GM19397 (cell line): ENCODE data around the gene SMIM5.

Experiments
- ATAC-seq: cut with Tn5 transposase; IDR thresholded peaks from one replicate; pipeline ENCODE4 v1.9.1; 2021; ENCODE audit warnings: mild to moderate bottlenecking, moderate library complexity; ENCODE audit not compliant: unreplicated experiment

The SMIM5 gene

DNA sequence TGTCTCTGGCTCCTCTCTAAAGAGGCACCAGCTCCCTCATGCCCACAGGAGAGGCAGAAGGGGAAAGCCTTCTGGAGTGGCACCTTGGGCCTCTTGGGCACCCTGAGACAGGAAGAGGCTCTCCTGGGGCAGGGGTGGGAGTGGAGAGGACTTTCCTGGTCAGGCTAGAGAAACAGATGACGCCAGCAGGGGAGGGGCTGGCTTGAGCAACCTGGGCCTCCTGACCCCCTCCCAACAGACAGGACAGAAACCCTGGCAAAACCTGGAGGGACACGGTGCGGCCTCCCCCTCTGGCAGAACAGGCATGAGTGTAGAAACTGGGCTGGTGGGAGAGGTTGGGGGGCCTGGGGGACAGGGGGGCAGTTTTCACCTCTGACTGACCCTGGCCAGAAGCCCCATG lies 6.1 kb downstream of the SMIM5 start:
- ATAC-seq = no peak

DNA sequence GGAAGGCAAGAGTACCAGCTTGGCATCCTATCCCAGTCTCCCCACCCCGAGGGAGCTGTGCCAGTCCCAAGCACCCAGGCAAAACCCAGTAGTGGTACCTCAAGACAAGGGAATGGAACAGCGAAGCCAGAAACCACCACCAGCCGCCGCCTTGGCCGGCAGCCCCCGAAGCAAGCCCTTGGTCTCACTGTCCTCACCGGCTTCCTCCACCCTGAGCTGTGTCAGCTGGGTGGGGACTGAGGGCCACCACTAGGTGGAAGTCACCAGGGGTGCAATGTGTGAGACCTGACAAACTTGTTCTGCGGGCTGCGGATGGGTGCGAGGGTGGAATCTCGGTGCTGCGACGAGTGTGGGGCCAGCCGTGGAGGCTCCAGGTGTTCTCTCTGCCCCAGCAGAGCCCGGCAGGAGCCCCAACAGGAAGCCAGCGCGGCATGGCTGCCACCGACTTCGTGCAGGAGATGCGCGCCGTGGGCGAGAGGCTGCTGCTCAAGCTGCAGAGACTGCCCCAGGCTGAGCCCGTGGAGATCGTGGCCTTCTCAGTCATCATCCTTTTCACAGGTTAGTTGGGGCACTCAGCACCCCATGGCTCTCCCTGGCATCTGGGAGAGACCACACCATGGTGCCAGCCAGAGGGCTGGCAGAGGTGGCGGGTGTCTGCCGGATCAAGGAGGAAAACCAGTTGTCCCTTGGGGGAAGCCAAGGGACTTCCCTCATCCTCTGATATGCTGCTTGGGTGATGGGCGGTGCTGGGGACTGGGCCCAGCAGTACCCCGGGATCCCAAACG lies 6.7 kb downstream of the SMIM5 start:
- ATAC-seq = no peak

DNA sequence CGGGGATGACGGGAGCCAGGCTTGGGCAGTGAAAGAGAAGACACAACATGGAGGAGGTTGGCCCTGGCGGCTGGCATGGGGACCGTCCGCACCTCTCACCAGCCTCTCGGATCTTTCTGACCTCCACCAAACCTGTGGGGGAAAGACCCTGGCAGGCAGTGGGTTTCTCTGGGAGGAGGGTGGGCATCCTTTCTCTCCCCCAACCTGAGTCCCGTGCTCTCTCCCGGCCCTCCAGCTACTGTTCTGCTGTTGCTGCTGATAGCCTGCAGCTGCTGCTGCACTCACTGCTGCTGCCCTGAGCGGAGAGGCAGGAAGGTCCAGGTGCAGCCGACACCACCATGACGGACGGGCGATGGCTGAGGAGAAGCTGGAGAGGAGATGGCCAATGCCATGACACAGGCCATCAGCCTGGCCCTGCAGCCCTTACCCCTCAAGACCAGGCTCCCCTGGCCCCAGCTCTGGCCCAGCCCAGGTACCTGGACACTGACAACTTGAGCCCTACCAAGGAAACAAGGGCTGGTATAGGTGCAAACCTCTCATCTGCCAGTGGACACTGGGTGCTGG lies 7.4 kb downstream of the SMIM5 start:
- ATAC-seq = no peak

DNA sequence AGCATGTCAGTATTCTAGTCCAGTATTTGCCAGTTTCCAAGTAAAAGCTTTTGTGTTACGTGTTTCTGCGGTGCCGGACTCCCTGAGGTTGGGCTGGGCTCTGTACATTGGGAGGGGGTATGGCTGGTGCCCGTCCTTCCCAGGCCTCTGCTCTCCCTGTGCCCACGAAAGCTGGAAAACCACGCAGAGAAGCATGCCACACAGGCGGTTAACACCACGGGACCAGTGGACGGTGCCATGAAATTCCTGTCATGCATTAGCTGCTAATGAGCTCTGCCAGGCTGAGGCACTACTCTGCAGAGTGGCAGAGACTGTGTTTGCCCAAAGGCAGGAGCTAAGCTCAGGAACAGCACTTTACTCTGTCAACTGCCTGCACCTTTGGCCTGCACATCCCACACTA lies 8.1 kb downstream of the SMIM5 start:
- no peak for ATAC-seq

DNA sequence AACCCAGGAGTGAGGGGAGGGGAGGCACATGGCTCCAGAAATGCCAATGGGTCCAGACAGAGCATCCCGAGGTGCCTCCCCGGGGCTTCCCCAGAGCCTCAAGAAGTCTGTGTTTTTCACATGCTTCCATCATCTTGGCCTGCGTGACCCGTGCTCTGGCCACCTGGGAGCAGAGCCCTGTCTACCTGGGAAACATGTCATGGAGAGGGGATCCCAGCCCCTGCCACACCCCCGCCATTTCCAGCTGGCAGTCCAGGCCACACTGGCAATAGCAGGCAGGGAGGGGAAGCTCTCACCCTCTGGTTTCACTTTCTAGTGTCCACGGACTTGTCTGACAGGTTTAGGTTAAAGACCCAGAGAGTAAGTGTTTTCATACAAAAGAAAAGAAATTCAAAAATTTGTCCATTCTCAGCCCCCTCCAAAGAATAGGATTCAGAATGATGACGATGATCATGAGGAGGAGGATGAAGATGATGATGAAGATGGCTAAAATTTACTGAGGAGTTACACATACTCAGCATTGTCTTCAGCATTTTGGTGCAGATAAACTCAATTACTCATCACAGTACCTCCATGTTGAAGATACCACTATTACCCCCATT lies 9.0 kb downstream of the SMIM5 start:
- no peak for ATAC-seq

DNA sequence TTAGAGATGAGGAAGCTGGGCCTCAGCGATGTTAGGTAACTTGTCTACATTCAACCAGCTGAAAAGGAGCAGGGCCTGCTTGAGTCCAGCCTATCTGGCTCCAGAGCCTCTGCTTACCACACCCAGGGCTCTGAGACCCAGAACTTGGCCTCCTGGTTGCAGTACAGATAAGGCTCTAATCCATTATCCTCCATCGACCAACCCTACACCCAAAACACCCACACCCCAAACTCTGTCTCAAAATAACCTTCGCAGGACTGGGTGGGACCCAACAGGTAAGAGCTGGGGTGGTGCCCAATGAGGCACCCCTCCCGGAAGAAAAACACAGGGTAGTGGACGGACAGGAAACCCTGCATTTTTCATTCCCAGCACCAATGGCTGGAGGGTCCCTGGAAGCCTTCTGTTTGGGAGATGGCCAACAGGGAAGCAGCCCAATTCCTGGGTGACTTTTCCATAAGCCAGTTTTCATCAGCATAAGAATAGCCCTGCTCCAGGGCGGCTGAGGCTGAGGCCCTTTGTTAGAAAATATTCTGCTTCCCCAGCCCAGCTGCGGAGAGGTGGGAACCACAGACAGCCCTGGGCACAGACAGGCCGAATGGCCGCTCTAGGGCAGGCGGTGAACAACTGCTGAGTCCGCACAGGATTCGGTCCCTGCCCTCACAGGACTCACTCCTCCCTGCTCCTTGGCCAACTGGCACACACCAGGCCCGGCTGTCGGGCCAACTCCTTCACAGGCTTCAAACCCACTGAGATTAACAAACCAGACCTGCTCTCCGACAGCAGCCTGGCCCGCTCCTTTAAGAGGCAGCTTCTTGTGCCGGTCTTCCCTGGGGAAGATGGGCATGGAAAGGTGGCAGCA lies 9.8 kb downstream of the SMIM5 start:
- ATAC-seq = no peak

DNA sequence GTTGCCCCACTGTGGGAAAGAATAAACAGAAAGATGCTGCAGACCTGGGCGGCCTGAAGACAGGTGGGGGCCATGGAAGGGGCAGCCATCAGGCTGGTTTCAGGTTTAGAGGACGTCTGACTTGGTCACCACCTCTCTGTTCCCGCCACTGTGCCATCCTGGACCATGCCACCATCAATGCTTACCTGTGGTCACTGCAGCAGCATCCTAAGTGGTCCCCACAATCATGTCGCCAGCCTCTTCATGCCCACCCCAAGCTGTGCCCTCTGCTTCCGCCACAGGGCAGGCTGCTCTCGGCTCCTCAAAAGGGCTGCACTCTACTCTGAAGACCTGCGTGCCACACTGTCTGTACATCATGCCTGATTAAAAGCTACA lies 10.4 kb downstream of the SMIM5 start:
- ATAC-seq = no peak

DNA sequence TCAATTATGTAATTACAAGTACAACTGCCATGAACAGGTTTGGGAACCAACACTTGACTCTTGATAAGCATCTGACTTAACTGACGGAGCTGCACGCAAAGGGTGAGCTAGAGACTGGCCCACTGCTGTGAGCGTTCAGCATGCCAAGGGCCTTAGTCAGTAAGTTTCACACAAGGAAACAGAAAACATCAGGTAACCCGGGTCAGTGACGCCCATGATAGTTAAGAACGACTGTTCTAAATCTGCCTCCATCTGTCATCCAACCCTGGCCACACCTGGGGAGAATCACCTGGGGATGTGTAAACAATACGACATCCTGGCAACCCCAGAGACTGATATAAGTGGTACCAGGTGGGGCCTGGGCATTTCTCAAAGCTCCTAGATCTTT lies 12.3 kb downstream of the SMIM5 start:
- no peak for ATAC-seq

DNA sequence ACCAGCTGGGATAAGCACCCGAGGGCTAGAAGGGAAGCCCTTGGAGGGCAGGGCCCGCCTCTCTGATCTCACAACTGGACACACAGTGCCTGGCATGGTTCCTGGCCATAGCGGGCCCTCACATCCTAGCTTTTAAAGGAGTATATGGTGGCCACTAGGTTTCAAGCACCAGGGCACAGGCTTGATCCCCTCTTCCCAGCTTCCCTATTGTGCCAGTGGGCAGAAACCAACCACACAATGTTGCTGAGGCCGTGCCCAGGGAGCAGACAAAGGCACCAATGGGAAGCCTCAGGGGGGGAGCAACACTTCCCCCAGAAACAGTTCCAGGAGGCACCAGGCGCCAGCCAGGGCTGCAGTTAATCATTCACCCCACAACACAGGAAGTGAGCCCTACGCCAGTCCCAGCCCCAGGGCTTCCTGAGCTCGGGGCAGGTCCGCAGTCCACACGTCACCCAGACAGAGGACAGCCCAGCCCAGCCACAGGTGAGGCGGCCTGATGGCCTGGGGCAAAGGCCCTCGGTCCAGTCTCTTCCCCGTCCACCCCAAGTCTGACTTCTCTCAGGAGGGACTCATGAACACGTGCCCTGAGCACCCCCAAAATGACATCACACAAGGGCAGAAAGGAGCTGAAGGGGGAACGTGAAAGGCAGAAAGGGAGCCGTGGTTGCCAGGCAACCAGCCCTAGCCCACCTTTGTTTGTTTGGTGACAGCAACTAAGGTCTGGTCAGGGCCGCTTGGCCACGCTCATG lies 12.8 kb downstream of the SMIM5 start:
- ATAC-seq = peak; percentile 81

DNA sequence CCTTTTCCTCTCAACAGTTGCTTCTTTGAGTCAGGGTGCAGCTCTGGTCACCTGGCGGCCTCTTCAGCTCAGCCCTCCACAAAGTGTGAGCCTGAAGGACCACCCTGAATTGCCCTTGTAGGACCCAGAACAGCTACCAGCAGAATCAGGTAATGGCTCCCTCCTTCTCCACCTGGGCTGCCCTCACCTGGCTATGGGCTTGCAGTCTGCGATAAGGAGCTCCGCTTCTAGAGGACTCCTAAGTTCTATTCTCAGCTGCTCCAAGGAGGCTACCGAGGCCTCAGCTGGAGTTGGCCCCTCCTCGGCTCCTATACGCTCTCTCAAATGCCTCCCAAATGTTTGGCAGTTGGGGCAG lies 13.4 kb downstream of the SMIM5 start:
- ATAC-seq = no peak

DNA sequence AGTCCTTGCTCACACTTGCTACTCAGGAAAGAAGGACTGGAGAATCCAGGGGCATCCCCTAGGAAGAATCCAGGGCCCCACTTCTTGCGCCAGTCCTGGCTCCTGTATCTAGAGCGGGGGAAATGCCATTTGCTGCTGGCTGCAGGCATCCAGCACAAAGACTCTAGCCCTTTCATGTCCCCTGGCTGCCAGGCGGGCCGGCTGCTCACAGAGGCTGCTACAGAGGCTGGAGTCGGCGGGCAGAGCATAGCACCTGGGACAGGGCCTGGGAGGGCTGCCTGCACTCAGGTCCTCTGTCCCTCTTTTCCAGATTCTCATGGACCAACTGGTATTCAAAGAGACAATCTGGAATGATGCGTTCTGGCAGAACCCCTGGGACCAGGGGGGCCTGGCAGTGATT lies 13.8 kb downstream of the SMIM5 start:
- ATAC-seq = no peak

DNA sequence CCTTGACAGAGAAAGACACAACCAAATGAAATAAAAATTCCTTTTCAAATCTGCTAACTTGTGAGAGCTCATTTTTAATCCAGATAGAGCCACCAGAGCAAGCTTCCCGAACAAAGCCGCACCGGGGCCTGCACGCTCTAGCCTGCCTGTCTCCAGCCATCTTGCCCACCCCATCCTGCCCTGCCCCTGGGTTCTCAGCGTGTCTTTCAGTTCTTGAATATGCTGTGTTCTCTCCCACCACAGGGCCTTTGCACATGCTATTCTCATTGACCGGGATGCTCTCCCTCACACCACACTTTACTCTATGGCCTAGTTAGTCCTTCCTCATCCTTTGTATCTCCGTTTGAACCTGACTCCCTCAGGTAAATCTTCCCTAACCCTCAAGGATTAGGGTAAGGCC lies 14.7 kb downstream of the SMIM5 start:
- no peak for ATAC-seq

DNA sequence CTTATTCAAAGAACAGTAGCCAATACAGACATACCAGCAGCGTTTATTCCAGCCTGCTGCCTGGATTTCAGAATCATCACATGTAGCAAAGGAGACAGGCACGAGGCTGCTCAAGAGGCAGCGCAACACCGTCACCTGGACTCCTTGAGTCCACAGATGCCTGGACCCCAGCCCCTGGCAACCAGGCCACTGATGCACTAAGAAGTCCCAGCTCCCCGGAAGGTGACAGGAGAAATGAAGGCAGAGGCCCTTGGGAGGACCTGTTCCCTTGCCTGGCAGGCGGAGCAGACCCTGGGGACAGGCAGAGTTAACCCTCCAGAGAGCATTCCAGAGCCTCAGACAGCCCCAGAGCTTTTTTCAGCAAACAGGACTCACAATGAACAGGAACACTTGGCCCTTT lies 16.5 kb downstream of the SMIM5 start:
- no peak for ATAC-seq

DNA sequence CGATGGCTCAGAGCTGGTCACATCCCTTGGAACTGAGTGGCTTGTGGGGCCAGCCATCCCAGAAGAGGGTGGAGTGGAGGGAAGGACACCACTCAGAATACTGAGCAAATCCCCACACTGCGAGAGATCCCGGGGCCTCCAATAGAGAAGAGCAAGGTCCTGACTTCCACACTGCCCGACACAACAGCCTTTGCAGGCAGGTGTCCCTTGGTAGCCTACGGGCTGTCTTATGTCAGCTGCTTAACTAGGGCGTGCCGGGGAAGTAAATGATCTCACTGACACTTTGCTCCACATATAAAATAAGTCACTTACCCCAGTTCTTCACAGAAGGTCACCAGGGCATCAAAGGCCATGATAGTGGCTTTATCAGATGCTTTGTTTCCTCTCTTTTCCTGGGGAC lies 17.6 kb downstream of the SMIM5 start:
- ATAC-seq = no peak

DNA sequence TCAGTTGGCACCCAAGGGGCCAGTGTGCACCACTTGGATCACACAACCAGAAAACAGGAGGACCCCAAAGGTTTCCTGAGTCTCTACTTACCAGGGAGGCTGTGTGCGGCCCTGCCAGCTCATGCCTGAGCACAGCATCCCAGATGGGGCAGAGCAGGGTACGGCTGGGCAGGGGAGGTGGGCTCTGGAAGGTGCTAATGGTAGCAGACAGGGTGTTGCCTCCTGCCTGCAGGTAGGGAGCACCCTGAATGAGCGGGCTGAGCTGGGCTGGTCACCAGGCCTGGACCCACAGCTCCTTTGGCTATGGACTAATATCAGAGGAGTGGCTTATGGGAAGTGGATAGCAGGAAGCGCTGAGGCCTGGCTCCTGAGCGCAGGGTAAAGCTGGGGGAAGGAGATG lies 19.1 kb downstream of the SMIM5 start:
- no peak for ATAC-seq

DNA sequence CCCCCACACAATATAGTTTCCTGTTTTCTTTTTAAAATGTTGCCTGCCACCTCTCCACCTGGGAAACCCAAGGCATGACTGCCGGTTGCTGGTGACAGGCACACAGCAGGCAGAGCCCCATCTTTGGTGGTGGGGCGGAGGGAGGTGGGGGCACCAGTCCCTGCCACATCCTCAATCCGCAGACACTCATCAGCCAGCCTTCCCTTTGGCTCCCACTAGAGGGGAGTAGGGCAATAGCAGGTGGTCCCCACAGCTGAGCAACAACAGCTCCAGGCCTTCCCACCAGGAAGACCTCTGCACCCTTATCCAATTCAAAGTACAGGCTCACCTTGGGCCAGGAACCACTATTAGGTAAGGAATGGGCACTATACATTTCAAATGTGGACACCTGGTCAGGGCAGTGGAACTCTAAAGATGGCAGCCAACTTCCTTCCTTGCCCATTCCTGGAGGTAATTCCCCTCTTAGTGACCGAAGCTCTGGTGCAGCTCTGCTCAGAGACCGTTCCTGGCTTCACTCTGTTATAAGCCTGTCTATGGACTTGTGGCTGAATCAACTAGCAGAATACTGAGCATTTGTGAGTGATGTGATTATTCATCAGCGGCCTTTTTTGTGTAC lies 19.8 kb downstream of the SMIM5 start:
- ATAC-seq = no peak

DNA sequence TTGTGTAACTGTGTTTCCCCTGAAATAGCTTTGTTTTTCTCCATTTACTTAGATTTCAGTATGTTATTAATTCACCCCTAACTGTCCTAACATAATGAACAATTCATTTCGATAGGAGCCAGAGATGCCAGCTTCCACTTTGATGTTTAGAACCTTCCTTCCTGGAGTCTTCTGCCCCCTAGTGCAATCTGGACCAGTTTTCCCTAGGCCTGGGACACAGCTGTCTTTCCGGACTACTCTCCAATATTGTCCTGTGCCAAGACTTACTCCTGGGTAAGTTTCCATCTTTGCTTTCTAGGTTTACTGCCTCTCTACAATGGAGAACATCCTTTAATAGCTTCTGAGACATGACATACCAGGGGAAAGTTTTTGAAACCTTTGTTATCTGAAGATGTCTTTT lies 20.9 kb downstream of the SMIM5 start:
- no peak for ATAC-seq

DNA sequence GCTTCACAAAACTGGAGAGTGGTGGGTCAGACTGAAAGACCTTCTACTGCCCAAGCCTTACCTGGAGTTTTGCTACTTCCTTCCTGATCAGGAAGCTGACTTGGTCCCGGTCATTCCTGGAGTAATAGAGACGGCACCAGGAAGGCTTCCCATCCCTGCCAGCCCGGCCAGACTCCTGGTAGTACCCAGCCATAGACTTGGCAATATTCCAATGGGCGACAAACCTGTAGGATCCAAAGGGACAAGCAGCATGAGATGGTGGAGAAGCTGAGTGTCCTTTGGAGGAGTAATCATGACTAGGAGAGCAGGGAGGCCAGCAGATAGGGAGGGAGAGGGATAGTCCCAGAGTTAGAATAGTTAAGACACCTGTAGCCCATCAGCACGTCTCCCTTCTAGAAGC lies 25.0 kb downstream of the SMIM5 start:
- ATAC-seq = no peak

DNA sequence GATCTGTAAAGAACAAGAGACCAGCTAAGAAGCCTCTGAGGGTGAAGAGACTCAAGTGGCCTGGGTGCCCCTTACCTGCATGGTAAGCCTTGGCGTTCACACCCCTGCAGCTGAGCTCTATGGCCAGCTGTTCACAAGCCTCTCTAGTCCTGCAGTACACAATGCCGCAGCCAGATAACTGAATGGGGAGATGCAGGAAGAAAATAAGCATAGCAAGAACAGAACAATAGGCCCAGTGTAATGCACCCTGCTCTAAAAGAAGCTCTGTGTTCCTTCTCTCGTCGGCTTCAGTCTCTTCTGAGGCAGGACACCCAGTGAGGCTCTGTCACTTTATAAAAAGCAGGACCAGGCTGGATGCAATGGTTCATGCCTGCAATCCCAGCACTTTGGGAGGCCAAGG lies 28.3 kb downstream of the SMIM5 start:
- ATAC-seq = no peak

DNA sequence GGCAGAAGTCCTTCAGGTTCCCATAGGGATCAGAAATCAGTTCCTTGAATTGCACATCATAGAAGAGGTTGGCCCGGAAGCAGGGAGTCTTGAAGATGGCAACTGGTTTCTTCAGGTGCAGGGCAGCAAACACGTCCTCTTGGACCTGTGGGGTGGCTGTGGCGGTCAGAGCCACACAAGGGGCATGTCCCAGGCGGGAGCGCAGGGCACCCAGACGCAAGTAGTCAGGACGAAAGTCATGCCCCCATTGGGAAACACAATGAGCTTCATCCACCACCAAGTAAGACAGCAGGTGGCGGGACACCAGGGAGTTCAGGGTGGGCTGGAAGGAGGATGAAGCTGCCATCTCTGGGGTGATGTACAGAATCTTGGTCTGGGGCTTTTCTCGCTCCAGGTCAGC lies 29.3 kb downstream of the SMIM5 start:
- no peak for ATAC-seq

DNA sequence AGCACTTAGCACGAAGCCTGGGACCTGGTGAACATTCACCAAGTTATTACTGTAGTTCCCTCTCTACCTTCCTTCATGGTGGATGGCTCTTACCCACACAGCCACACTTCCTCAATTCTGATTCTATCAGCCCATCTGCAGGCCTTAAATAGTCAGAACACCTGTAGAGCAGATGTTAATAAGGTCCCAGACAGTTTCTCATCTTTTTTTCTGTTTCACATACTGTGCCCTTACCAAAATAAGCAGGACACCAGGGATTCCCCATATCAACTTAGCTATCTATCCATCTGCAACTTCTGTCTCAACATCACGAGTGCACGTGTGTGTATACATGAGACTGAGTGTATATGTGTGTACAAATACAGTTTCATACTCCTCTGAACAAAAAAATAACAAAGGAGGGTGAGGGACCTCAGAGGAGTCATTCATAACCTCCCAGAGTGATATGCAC lies 30.9 kb downstream of the SMIM5 start:
- peak; percentile 63 for ATAC-seq
